HEK293T (cell line): ENCODE data around the gene NFIX.

ENCODE experiments used
- CTCF ChIA-PET: fragments of 350-600 bp; formaldehyde crosslinking; extraction: SDS; loops from one replicate; lab custom pipeline; 2021; ENCODE audit warnings: antibody characterized with exemption, inconsistent platforms; lab: Yijun Ruan, JAX
- POLR2A ChIA-PET: fragments of 350-600 bp; formaldehyde crosslinking; extraction: SDS; loops from one replicate; lab custom pipeline; 2020; ENCODE audit warnings: antibody characterized with exemption, inconsistent platforms; lab: Yijun Ruan, JAX
- DNase-seq: peaks from one replicate; pipeline ENCODE4 v3.0.0; 2012; ENCODE audit warnings: mixed read lengths; ENCODE audit errors: extremely low spot score
- ARNT ChIP-seq: fragments of 450-650 bp; IDR thresholded peaks from 2 replicates; pipeline ENCODE4 v1.6.1; 2017; ENCODE audit warnings: mild to moderate bottlenecking
- BHLHE40 ChIP-seq: fragments of 450-650 bp; IDR thresholded peaks from 2 replicates; pipeline ENCODE4 v1.6.1; 2016; ENCODE audit warnings: mild to moderate bottlenecking, moderate library complexity, borderline replicate concordance
- CTBP1 ChIP-seq: fragments of 450-650 bp; IDR thresholded peaks from 2 replicates; pipeline ENCODE4 v1.6.1; 2016; ENCODE audit warnings: borderline replicate concordance
- ELF4 ChIP-seq: fragments of 450-650 bp; IDR thresholded peaks from 2 replicates; pipeline ENCODE4 v1.6.1; 2017; ENCODE audit warnings: antibody characterized with exemption
- FOXA1 ChIP-seq: fragments of 450-650 bp; IDR thresholded peaks from 2 replicates; pipeline ENCODE4 v1.6.1; 2016; ENCODE audit warnings: mild to moderate bottlenecking
- FOXK2 ChIP-seq: fragments of 450-650 bp; IDR thresholded peaks from 2 replicates; pipeline ENCODE4 v1.6.1; 2016; ENCODE audit warnings: mild to moderate bottlenecking
- FOXM1 ChIP-seq: fragments of 450-650 bp; IDR thresholded peaks from 2 replicates; pipeline ENCODE4 v1.6.1; 2017; ENCODE audit warnings: mild to moderate bottlenecking, borderline replicate concordance
- HDGF ChIP-seq: fragments of 450-650 bp; IDR thresholded peaks from 2 replicates; pipeline ENCODE4 v1.6.1; 2017; ENCODE audit warnings: antibody characterized with exemption, borderline replicate concordance
- L3MBTL2 ChIP-seq: fragments of 450-650 bp; conservative IDR thresholded peaks from 2 replicates; pipeline ENCODE4 v1.6.1; 2016; ENCODE audit warnings: mild to moderate bottlenecking
- LEF1 ChIP-seq: fragments of 450-650 bp; IDR thresholded peaks from 2 replicates; pipeline ENCODE4 v1.6.1; 2017; ENCODE audit warnings: mild to moderate bottlenecking, borderline replicate concordance
- NFRKB ChIP-seq: fragments of 450-650 bp; IDR thresholded peaks from 2 replicates; pipeline ENCODE4 v1.6.1; 2016; ENCODE audit warnings: mild to moderate bottlenecking, moderate library complexity
- PKNOX1 ChIP-seq: fragments of 450-650 bp; IDR thresholded peaks from 2 replicates; pipeline ENCODE4 v1.6.1; 2016
- SP1 ChIP-seq: fragments of 450-650 bp; IDR thresholded peaks from 2 replicates; pipeline ENCODE4 v1.6.1; 2017
- SUZ12 ChIP-seq: fragments of 450-650 bp; IDR thresholded peaks from 2 replicates; pipeline ENCODE4 v1.6.1; 2016; ENCODE audit warnings: mild to moderate bottlenecking
- TARDBP ChIP-seq: fragments of 450-650 bp; IDR thresholded peaks from 2 replicates; pipeline ENCODE4 v1.6.1; 2016
- ZNF384 ChIP-seq: fragments of 450-650 bp; IDR thresholded peaks from 2 replicates; pipeline ENCODE4 v1.6.1; 2016

Gene NFIX

GRCh38 chr19:13138916-13139198 lies 143.6 kb downstream of the NFIX start:
- no peak for DNase-seq
- ChIA-PET CTCF (no interaction called here), POLR2A (interaction anchor here (1.8 kb wide), 1 partner anchor 14 kb away, joined by 4 read pairs; no protein-coding TSS in a partner anchor)
- TF ChIP-seq TARDBP (no peak), L3MBTL2 (no peak), FOXM1 (no peak), BHLHE40 (no peak), CTBP1 (no peak), HDGF (no peak), NFRKB (no peak), ZNF384 (no peak), SP1 (no peak), ARNT (no peak), FOXK2 (no peak), SUZ12 (no peak), ELF4 (no peak), FOXA1 (no peak), PKNOX1 (no peak), LEF1 (no peak)

GRCh38 chr19:13139633-13140311 lies 144.5 kb downstream of the NFIX start:
- TF ChIP-seq BHLHE40 (no peak), L3MBTL2 (no peak), FOXK2 (no peak), CTBP1 (no peak), LEF1 (no peak), SP1 (no peak)
- no peak for DNase-seq
- POLR2A ChIA-PET, result interaction anchor here (1.8 kb wide), 1 partner anchor 13 kb away, joined by 4 read pairs; no protein-coding TSS in a partner anchor
- CTCF ChIA-PET, result no interaction called here

GRCh38 chr19:13146763-13147563 lies 151.7 kb downstream of the NFIX start:
- DNase-seq, result no peak
- ChIA-PET CTCF (no interaction called here), POLR2A (no interaction called here)
- TF ChIP-seq ELF4, result no peak
- no peak for TF ChIP-seq TARDBP
- TF ChIP-seq FOXM1, result no peak
- TF ChIP-seq LEF1, result no peak
- TF ChIP-seq CTBP1, result no peak
